ENCODE data around the gene SMIM22.

- TF ChIP-seq POLR2AphosphoS5 (IDR thresholded peaks at IDR 0.05; ENCODE audit: borderline replicate concordance, low read depth, low read length) (no peak), EZH2 (IDR thresholded peaks at IDR 0.05) (no peak), FOXP2 (optimal IDR thresholded peaks at IDR 0.05; ENCODE audit: control extremely low read depth, extremely low read length, insufficient read depth) (no peak)
Observed at GRCh38 chr16:4820652-4821051, 25.5 kb downstream of the SMIM22 start.

Measured in SK-N-MC (cell line).